ENCODE measurements around the gene GMPPA. TPM values are rescaled to one million over a fixed set of nuclear protein-coding genes. Genes with fewer than 3 reads are reported as not detected.

Gene GMPPA
- total RNA-seq, 2 donors from 2014 or later = 25.1 to 27.2 TPM

DNA sequence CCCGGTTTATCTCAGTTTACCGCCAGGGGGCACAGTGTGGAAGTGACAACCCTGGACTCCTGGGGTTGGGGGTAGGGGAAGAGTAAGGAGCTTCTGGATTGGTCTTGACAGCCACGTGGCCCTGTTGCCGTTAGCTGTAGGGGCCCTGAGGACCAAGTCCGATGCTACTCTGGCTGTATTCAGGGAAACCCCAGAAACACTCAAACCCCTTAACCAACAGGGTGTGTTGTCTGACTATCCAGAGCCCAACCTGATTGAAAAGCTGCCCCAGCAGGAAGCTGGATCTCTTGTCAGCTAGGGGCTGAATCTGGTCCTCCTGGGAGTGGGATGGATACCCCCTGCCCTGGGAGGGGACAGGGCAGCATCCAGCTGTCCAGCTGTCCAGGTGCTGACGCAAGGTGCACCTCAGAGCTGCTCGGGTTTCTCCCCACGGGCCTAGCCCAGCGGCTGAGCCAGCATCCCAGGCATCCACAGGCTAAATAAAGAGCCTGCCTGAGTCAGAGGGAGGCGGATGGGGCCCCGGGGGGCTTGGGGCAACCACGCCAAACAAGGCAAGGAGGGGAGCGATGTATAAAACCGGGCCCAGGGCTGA lies 3.1 kb upstream of the GMPPA start:
- Mint-ChIP-seq H3K27me3 (peaks cover 71% of the 10 kb centered on the region), H3K27ac (no peak overlapping the region), H3K4me1 (peaks cover 29% of the 10 kb centered on the region), H3K4me3 (no peak overlapping the region), H3K36me3 (ENCODE audit: low read depth) (peaks cover 12% of the 10 kb centered on the region)
- H3K9me3 ChIP-seq (ENCODE audit: control insufficient read depth, low read length, poor library complexity, severe bottlenecking) = no peaks in the 10 kb centered on the region
- no peak for ATAC-seq
- peak in 2 of 3 donors; percentile 27 to 34 for DNase-seq

DNA sequence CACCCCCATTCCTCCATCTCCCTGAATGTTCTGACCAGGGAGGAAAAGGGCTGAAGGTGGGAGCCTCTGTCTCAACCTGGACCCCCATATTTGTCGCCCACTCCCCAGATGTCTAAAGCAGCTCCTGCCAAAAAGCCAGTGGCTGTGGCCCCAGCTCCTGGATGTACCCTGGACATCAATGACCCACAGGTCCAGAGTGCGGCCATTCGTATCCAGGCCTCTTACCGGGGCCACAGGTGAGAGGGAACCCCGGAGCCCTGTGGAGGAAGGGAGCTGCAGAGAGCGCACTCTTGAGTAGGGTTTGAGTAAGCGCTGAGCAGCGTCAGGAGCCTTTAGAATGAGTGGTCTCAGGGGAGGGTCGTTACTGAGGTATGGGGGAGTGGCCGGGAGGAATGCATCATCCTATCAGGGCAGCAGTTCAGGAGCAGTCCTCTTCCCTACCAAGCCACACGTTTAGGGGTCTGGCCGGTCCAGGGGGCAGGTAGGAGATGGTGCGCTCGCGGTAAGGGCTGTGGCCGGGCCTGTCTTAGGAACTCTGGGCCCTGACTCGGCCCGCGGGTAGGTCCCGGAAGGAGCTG lies 2.4 kb upstream of the GMPPA start:
- Mint-ChIP-seq H3K27me3 (peaks cover 68% of the 10 kb centered on the region), H3K4me1 (peaks cover 29% of the 10 kb centered on the region), H3K36me3 (ENCODE audit: low read depth) (peaks cover 12% of the 10 kb centered on the region), H3K4me3 (peak overlapping the region; percentile 100), H3K27ac (no peak overlapping the region)
- DNase-seq (no peak), ATAC-seq (no peak)
- H3K9me3 ChIP-seq (ENCODE audit: control insufficient read depth, low read length, poor library complexity, severe bottlenecking) = no peaks in the 10 kb centered on the region

- ATAC-seq (no peak), DNase-seq (no peak)
- Mint-ChIP-seq H3K4me1 (peaks cover 29% of the 10 kb centered on the region), H3K27ac (no peak overlapping the region), H3K4me3 (peak overlapping the region; percentile 100), H3K36me3 (ENCODE audit: low read depth) (peaks cover 12% of the 10 kb centered on the region), H3K27me3 (peaks cover 63% of the 10 kb centered on the region)
- no peaks in the 10 kb centered on the region for H3K9me3 ChIP-seq (ENCODE audit: control insufficient read depth, low read length, poor library complexity, severe bottlenecking)
These were observed 1.7 kb upstream of the GMPPA start for GRCh38 chr2:219496825-219497494.

DNA sequence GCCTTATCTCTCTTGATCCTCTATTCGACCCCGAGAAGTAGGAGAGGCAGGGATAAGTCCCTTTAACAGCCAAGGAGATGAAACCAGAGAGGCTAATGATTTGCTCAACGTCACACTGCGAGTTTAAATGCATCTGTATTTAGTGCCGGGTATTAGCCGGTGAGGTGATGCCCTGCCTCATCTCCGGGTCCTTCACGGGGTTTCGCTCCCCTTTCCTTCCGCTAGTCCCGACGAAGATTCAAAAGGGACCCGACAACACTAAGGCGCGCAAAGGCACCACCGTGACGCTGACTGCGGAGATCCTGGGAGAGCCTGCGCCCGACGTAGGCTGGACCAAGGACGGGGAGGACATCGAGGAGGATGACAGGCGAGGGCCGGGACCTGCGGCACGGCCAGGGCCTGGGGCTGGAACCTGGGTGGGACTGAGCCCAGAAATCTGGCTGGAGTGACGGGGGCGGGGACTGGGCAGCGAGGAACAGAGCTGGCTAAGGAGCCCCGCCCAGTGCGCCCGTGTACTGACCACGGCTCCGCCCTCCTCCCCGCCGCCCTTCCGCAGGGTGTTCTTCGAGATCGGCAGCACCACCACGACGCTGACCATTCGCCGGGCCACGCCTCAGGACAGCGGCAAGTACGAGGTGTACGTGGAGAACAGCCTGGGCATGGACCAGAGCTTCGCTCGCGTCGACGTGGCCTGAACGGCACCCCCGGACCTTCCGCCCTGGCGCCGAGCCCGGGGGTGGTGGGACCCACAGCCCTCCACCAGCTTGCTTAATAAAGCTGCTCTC lies 1.0 kb upstream of the GMPPA start:
- ATAC-seq = no peak
- H3K27me3 Mint-ChIP-seq = peaks cover 56% of the 10 kb centered on the region

DNA sequence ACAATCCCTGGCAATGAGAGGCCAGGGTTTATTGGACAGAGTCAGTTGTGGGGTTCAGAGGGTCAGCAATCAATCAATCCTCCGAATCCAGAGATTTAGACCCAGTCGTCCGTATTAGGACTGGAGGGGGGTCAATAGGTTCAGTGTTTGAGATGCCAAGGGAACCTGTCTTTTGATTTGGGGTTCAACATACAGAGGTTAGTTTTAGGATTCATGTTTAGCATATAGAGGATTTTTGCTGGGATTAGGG lies 292 bp downstream of the GMPPA start:
- peaks cover 32% of the 10 kb centered on the region for H3K4me1 Mint-ChIP-seq
- H3K27ac Mint-ChIP-seq = peak overlapping the region; percentile 96
- peak overlapping the region; percentile 100 for H3K4me3 Mint-ChIP-seq
- H3K27me3 Mint-ChIP-seq = peaks cover 43% of the 10 kb centered on the region
- DNase-seq (no peak), ATAC-seq (no peak)
- H3K36me3 Mint-ChIP-seq (ENCODE audit: low read depth) = peaks cover 13% of the 10 kb centered on the region
- H3K9me3 ChIP-seq (ENCODE audit: control insufficient read depth, low read length, poor library complexity, severe bottlenecking) = no peaks in the 10 kb centered on the region

More for the DNA sequence above, 1.0 kb upstream of the GMPPA start:
- Mint-ChIP-seq H3K27ac (peak overlapping the region; percentile 96), H3K36me3 (ENCODE audit: low read depth) (peaks cover 9% of the 10 kb centered on the region), H3K4me3 (peak overlapping the region; percentile 100), H3K4me1 (peaks cover 29% of the 10 kb centered on the region)
- no peaks in the 10 kb centered on the region for H3K9me3 ChIP-seq (ENCODE audit: control insufficient read depth, low read length, poor library complexity, severe bottlenecking)
- DNase-seq = peak in 1 of 3 donors; percentile 37

DNA sequence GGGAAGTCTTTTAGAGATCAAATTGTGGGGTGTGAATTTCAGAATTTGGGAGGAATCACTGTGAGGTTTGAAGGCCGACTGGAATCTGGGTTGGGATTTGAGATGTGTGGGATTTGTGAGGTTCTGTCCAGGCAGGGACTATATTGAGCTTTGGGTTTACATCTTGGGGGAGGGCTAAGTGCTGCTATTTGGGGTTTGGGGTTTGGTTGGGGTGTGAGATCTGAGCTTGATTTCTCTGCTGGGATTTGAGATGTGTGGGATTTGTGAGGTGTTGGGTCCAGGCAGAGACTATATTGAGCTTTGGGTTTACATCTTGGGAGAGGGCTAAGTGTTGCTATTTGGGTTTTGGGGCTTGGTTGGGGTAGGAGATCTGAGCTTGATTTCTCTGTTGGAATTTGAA lies 864 bp downstream of the GMPPA start:
- peaks cover 18% of the 10 kb centered on the region for H3K36me3 Mint-ChIP-seq (ENCODE audit: low read depth)
- H3K27ac Mint-ChIP-seq = peak overlapping the region; percentile 96
- peaks cover 35% of the 10 kb centered on the region for H3K4me1 Mint-ChIP-seq
- DNase-seq = no peak
- peaks cover 37% of the 10 kb centered on the region for H3K27me3 Mint-ChIP-seq
- peak overlapping the region; percentile 100 for H3K4me3 Mint-ChIP-seq
- H3K9me3 ChIP-seq (ENCODE audit: control insufficient read depth, low read length, poor library complexity, severe bottlenecking) = no peaks in the 10 kb centered on the region
- no peak for ATAC-seq

DNA sequence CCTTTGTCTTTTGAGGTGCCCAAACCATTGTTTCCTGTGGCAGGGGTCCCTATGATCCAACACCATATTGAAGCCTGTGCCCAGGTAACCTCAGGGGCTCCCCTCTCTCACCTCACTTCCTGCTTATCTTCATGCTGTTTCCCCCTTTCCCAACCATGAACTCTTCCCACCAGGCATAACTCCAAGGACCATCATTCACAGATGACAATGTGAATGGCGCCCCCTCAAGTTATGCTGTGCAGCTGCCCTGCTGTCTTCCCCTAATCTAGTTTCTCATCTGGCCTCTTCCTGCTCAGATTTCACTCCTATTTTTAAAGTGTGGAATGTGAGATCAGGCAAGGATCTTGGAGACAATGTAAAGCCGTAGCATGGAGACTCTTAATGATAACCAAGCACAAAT lies 1.4 kb downstream of the GMPPA start:
- Mint-ChIP-seq H3K27ac (peak overlapping the region; percentile 96), H3K4me1 (peaks cover 36% of the 10 kb centered on the region), H3K36me3 (ENCODE audit: low read depth) (peaks cover 21% of the 10 kb centered on the region), H3K4me3 (peak overlapping the region; percentile 100), H3K27me3 (peaks cover 31% of the 10 kb centered on the region)
- no peak for ATAC-seq
- H3K9me3 ChIP-seq (ENCODE audit: control insufficient read depth, low read length, poor library complexity, severe bottlenecking) = no peaks in the 10 kb centered on the region
- no peak for DNase-seq

- no peak overlapping the region for H3K4me3 Mint-ChIP-seq
- H3K27me3 Mint-ChIP-seq = peaks cover 15% of the 10 kb centered on the region
- H3K36me3 Mint-ChIP-seq (ENCODE audit: low read depth) = peaks cover 26% of the 10 kb centered on the region
- peaks cover 32% of the 10 kb centered on the region for H3K4me1 Mint-ChIP-seq
- no peak overlapping the region for H3K27ac Mint-ChIP-seq
- no peak for DNase-seq
- no peaks in the 10 kb centered on the region for H3K9me3 ChIP-seq (ENCODE audit: control insufficient read depth, low read length, poor library complexity, severe bottlenecking)
- no peak for ATAC-seq
These were observed 3.2 kb downstream of the GMPPA start for GRCh38 chr2:219501849-219502248.

DNA sequence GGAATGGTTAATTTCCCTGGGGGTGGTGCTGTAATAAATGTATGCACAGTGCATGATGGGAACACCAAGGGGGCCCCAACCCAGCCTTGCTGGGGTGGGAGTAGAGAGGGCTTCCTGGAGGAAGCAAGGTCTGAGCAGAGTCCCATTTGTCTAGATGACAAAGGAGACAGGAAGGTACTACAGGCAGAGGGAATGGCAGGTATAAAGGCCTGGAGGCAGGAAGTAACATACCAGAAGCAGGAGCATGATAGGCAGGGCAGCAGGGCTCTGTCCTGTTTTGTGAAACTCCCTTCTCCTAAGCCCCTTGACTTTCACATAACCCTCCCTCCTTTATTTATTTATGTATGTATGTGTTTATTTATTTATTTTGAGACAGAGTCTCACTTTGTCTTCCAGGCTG lies 3.9 kb downstream of the GMPPA start:
- H3K9me3 ChIP-seq (ENCODE audit: control insufficient read depth, low read length, poor library complexity, severe bottlenecking) = no peaks in the 10 kb centered on the region
- Mint-ChIP-seq H3K4me1 (peaks cover 32% of the 10 kb centered on the region), H3K27me3 (peaks cover 10% of the 10 kb centered on the region), H3K36me3 (ENCODE audit: low read depth) (peaks cover 26% of the 10 kb centered on the region), H3K27ac (no peak overlapping the region), H3K4me3 (no peak overlapping the region)
- ATAC-seq = no peak
- no peak for DNase-seq

DNA sequence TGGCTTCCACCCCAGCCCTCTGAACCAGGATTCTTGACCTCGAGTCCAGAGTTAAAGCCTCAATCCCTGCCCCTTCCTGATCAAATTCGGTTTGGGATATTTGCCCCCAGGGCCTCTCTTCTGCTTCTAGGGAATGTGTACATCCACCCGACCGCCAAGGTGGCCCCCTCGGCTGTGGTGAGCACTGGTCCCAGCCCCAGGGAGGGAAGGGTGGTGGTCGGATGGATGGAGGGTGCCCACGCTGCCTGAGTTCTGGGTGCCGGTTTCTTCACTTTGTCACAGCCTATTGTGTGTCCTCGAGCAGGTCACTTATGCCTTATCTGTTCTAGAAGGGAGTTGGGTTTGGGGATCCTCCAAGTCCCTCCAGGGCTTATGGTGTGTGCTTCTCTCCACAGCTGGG lies 6.9 kb downstream of the GMPPA start:
- DNase-seq = no peak
- peaks cover 21% of the 10 kb centered on the region for H3K4me1 Mint-ChIP-seq
- ATAC-seq = no peak
- peaks cover 22% of the 10 kb centered on the region for H3K36me3 Mint-ChIP-seq (ENCODE audit: low read depth)
- no peak overlapping the region for H3K4me3 Mint-ChIP-seq
- H3K27ac Mint-ChIP-seq = no peak overlapping the region
- H3K27me3 Mint-ChIP-seq = peaks cover 22% of the 10 kb centered on the region
- H3K9me3 ChIP-seq (ENCODE audit: control insufficient read depth, low read length, poor library complexity, severe bottlenecking) = no peaks in the 10 kb centered on the region

GRCh38 chr2:219506153-219506801 lies 7.6 kb downstream of the GMPPA start:
- no peak overlapping the region for H3K27ac Mint-ChIP-seq
- no peaks in the 10 kb centered on the region for H3K9me3 ChIP-seq (ENCODE audit: control insufficient read depth, low read length, poor library complexity, severe bottlenecking)
- peaks cover 22% of the 10 kb centered on the region for H3K36me3 Mint-ChIP-seq (ENCODE audit: low read depth)

DNA sequence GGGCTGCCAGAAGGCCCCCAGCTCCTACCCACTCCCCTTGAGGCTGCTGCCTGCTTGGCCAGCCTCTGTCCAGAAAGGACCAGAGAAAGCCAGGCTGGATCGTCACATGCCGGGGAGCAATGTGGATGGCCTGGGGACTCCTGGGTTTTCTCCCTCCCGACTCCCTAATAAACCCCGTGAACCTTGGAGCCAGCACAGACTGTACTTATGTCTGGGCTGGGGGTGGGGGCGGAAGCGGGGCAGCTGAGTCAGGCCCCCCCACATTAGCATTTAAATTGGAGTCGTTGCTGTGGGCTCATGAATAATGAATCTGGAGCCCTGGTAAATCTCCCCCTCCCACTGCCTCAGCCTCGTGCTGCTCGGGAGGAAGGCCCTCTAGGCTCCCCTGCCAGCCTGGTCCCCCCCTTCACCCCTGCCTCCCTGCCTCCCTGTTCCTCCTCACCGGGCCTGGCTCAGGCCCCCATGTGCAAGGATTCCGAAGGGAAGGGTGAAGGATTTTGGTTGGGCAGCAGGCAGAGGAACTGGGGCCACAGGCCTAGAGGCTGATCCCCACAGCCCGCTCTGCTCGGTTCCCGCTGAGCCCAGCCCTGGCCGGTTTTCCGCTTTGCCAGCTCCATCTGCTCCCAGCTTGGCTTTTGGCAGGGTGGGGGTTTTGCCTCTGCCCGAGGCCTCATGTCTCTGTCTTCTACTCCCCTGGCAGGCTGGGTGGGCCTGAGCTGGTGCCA lies 8.3 kb downstream of the GMPPA start:
- Mint-ChIP-seq H3K27ac (no peak overlapping the region), H3K4me3 (no peak overlapping the region), H3K4me1 (peaks cover 21% of the 10 kb centered on the region), H3K36me3 (ENCODE audit: low read depth) (peaks cover 22% of the 10 kb centered on the region), H3K27me3 (peaks cover 34% of the 10 kb centered on the region)
- DNase-seq (no peak), ATAC-seq (no peak)
- H3K9me3 ChIP-seq (ENCODE audit: control insufficient read depth, low read length, poor library complexity, severe bottlenecking) = no peaks in the 10 kb centered on the region

More at GRCh38 chr2:219506153-219506801, 7.6 kb downstream of the GMPPA start:
- DNase-seq = no peak
- ATAC-seq = no peak
- H3K4me1 Mint-ChIP-seq = peaks cover 21% of the 10 kb centered on the region
- H3K27me3 Mint-ChIP-seq = peaks cover 29% of the 10 kb centered on the region
- H3K4me3 Mint-ChIP-seq = no peak overlapping the region

Data from T-helper 17 cell (primary cell).